DMS153 treated with DMSO at 0.1 percent for 48 hours (cell line): ENCODE measurements around the gene C2CD4C.
"Not testable (repeated sequence)": the region's sequence is repeated elsewhere in the genome, so short reads cannot be mapped to it uniquely, and the experiment has no call there.

Experiments
- DNase-seq: peaks from one replicate; lab custom pipeline; 2025; ENCODE audit not compliant: unreplicated experiment; lab: John Stamatoyannopoulos, UW

C2CD4C gene

GRCh38 chr19:439167-439900 is 30.4 kb upstream of the C2CD4C start:
- no peak for DNase-seq

GRCh38 chr19:438416-438958 is 29.5 kb upstream of the C2CD4C start:
- DNase-seq, result no peak

GRCh38 chr19:437041-437440 is 28.1 kb upstream of the C2CD4C start:
- no peak for DNase-seq

GRCh38 chr19:436413-436950 is 27.5 kb upstream of the C2CD4C start:
- DNase-seq, result no peak

- peak; percentile 0 for DNase-seq
Measured at GRCh38 chr19:435707-436412, 26.9 kb upstream of the C2CD4C start.

- DNase-seq, result peak; percentile 10
Measured at GRCh38 chr19:435056-435706, 26.2 kb upstream of the C2CD4C start.

GRCh38 chr19:434152-434960 is 25.4 kb upstream of the C2CD4C start:
- no peak for DNase-seq

- DNase-seq, result no peak
Measured at GRCh38 chr19:430701-431100, 21.8 kb upstream of the C2CD4C start.

GRCh38 chr19:428149-428548 is 19.2 kb upstream of the C2CD4C start:
- DNase-seq, result no peak

- not testable (repeated sequence) for DNase-seq
Measured at GRCh38 chr19:427675-428074, 18.7 kb upstream of the C2CD4C start.

GRCh38 chr19:426725-427445 is 17.9 kb upstream of the C2CD4C start:
- no peak for DNase-seq

- DNase-seq, result no peak
Measured at GRCh38 chr19:425056-425455, 16.1 kb upstream of the C2CD4C start.

GRCh38 chr19:424546-424945 is 15.6 kb upstream of the C2CD4C start:
- no peak for DNase-seq

GRCh38 chr19:423691-424466 is 14.9 kb upstream of the C2CD4C start:
- no peak for DNase-seq

- not testable (repeated sequence) for DNase-seq
Measured at GRCh38 chr19:422917-423226, 13.9 kb upstream of the C2CD4C start.

- no peak for DNase-seq
Measured at GRCh38 chr19:422213-422916, 13.4 kb upstream of the C2CD4C start.

GRCh38 chr19:419721-420515 is 11.0 kb upstream of the C2CD4C start:
- no peak for DNase-seq
